ENCODE measurements around the gene SRPK3.

- TF ChIP-seq CTCF (conservative IDR thresholded peaks at IDR 0.05) = no peak
- no peak for TF ChIP-seq EZH2 (IDR thresholded peaks at IDR 0.05; ENCODE audit: low read depth)
Observed at GRCh38 chrX:153831429-153832150, 50.7 kb downstream of the SRPK3 start.

Measured in PC-9 (cell line).